Neural progenitor cell (in vitro differentiated cells): ENCODE measurements around the gene GRIK2. TPM values are rescaled to one million over a fixed set of nuclear protein-coding genes. Genes with fewer than 3 reads are reported as not detected.

Source experiments
- DNase-seq: peaks from one replicate; pipeline ENCODE4 v3.0.0-alpha.2; 2016; ENCODE audit warnings: low spot score
- H2AFZ ChIP-seq: fragments of 200-600 bp; sonication (generic); replicated peaks from 2 replicates; pipeline ENCODE4 v1.6.1; 2016; ENCODE audit warnings: antibody characterized with exemption
- H3F3A ChIP-seq: fragments of 200-600 bp; sonication (generic); 2 replicates; pipeline ENCODE4 v1.6.1; 2016; ENCODE audit warnings: antibody characterized with exemption, low read depth
- H3K27ac ChIP-seq: fragments of 200-600 bp; sonication (generic); 2 replicates; pipeline ENCODE4 v1.5.1; 2016; ENCODE audit warnings: mild to moderate bottlenecking
- H3K27me3 ChIP-seq: fragments of 200-600 bp; sonication (generic); 2 replicates; pipeline ENCODE4 v1.6.1; 2016; ENCODE audit warnings: mild to moderate bottlenecking, moderate library complexity
- H3K36me3 ChIP-seq: fragments of 200-600 bp; sonication (generic); 2 replicates; pipeline ENCODE4 v1.5.1; 2016
- H3K4me1 ChIP-seq: fragments of 200-600 bp; sonication (generic); 2 replicates; pipeline ENCODE4 v1.6.1; 2016; ENCODE audit warnings: mixed run types
- H3K4me2 ChIP-seq: fragments of 200-600 bp; sonication (generic); 2 replicates; pipeline ENCODE4 v1.6.1; 2016
- H3K4me3 ChIP-seq: fragments of 200-600 bp; sonication (generic); 2 replicates; pipeline ENCODE4 v1.5.1; 2016
- H3K79me2 ChIP-seq: fragments of 200-600 bp; sonication (generic); 2 replicates; pipeline ENCODE4 v1.6.1; 2016; ENCODE audit warnings: low read depth
- H3K9ac ChIP-seq: fragments of 200-600 bp; sonication (generic); 2 replicates; pipeline ENCODE4 v1.6.1; 2016
- H3K9me3 ChIP-seq: fragments of 200-600 bp; sonication (generic); 2 replicates; pipeline ENCODE4 v1.5.1; 2016; ENCODE audit warnings: low read depth
- H4K20me1 ChIP-seq: fragments of 200-600 bp; sonication (generic); 2 replicates; pipeline ENCODE4 v1.6.1; 2016; ENCODE audit warnings: low read depth
- H3K27ac Mint-ChIP-seq: 3 replicates; pipeline ENCODE4 v1.8.0; 2021; ENCODE audit warnings: mixed read lengths
- H3K27me3 Mint-ChIP-seq: 2 replicates; pipeline ENCODE4 v1.8.0; 2022; ENCODE audit warnings: low read depth, mild to moderate bottlenecking, inconsistent platforms, moderate library complexity, mixed read lengths; ENCODE audit not compliant: insufficient read depth
- H3K36me3 Mint-ChIP-seq: 3 replicates; pipeline ENCODE4 v1.8.0; 2021; ENCODE audit warnings: mixed read lengths
- H3K4me1 Mint-ChIP-seq: 3 replicates; pipeline ENCODE4 v1.8.0; 2021; ENCODE audit warnings: mixed read lengths
- H3K4me3 Mint-ChIP-seq: 3 replicates; pipeline ENCODE4 v1.8.0; 2021; ENCODE audit warnings: mild to moderate bottlenecking, moderate library complexity, mixed read lengths
- H3K9me3 Mint-ChIP-seq: 3 replicates; pipeline ENCODE4 v1.8.0; 2020; ENCODE audit warnings: mixed read lengths
- CTCF ChIP-seq: fragments of 200-600 bp; sonication (generic); IDR thresholded peaks from 2 replicates; pipeline ENCODE4 v1.5.1; 2017; ENCODE audit warnings: antibody characterized with exemption, mild to moderate bottlenecking
- EZH2 ChIP-seq: fragments of 200-600 bp; sonication (generic); IDR thresholded peaks from 2 replicates; pipeline ENCODE4 v1.6.1; 2017; ENCODE audit warnings: antibody characterized with exemption, mild to moderate bottlenecking, moderate library complexity
- EZH2phosphoT487 ChIP-seq: fragments of 200-600 bp; sonication (generic); IDR thresholded peaks from 2 replicates; pipeline ENCODE4 v1.6.1; 2017; ENCODE audit warnings: antibody characterized with exemption
- total RNA-seq: library from RNA; depleted of rRNA; stranded (reverse); fragments of >200 nt; gene quantifications from 2 replicates; pipeline ENCODE4 v1.2.3, GENCODE V29; 2015; ENCODE audit warnings: low replicate concordance

Gene GRIK2
- total RNA-seq, 1 donor from 2014 or later = 0.88 TPM

GRCh38 chr6:101840100-101840499, 446.6 kb downstream of the GRIK2 start:
- no peaks in the 10 kb centered on the region for H3F3A ChIP-seq
- no peak overlapping the region for H2AFZ ChIP-seq
- no peaks in the 10 kb centered on the region for H3K36me3 ChIP-seq
- H3K27ac ChIP-seq = no peak overlapping the region
- no peaks in the 10 kb centered on the region for H3K4me1 ChIP-seq
- H3K9me3 ChIP-seq = no peaks in the 10 kb centered on the region
- Mint-ChIP-seq H3K4me1 (no peaks in the 10 kb centered on the region), H3K27ac (no peak overlapping the region), H3K36me3 (no peaks in the 10 kb centered on the region), H3K9me3 (no peaks in the 10 kb centered on the region), H3K4me3 (no peak overlapping the region), H3K27me3 (no peaks in the 10 kb centered on the region)
- H3K4me3 ChIP-seq = no peak overlapping the region
- no peaks in the 10 kb centered on the region for H3K79me2 ChIP-seq
- TF ChIP-seq EZH2 (no peak), EZH2phosphoT487 (no peak), CTCF (no peak)
- no peaks in the 10 kb centered on the region for H4K20me1 ChIP-seq
- H3K9ac ChIP-seq = no peak overlapping the region
- H3K27me3 ChIP-seq = no peaks in the 10 kb centered on the region
- no peak for DNase-seq
- no peak overlapping the region for H3K4me2 ChIP-seq

- Histone ChIP-seq H3F3A (no peaks in the 10 kb centered on the region), H3K79me2 (no peaks in the 10 kb centered on the region), H3K27ac (no peak overlapping the region), H3K36me3 (no peaks in the 10 kb centered on the region), H2AFZ (no peak overlapping the region), H3K27me3 (no peaks in the 10 kb centered on the region), H3K4me2 (no peak overlapping the region), H4K20me1 (no peaks in the 10 kb centered on the region), H3K9me3 (no peaks in the 10 kb centered on the region), H3K4me1 (peaks cover 21% of the 10 kb centered on the region), H3K9ac (no peak overlapping the region), H3K4me3 (no peak overlapping the region)
- H3K27me3 Mint-ChIP-seq = no peaks in the 10 kb centered on the region
- no peaks in the 10 kb centered on the region for H3K9me3 Mint-ChIP-seq
- no peaks in the 10 kb centered on the region for H3K36me3 Mint-ChIP-seq
- H3K4me3 Mint-ChIP-seq = no peak overlapping the region
- H3K27ac Mint-ChIP-seq = no peak overlapping the region
- no peaks in the 10 kb centered on the region for H3K4me1 Mint-ChIP-seq
- DNase-seq = no peak
- no peak for TF ChIP-seq EZH2phosphoT487
- TF ChIP-seq EZH2 = no peak
- no peak for TF ChIP-seq CTCF
Measured at GRCh38 chr6:101845172-101845571, 451.7 kb downstream of the GRIK2 start.

- Mint-ChIP-seq H3K4me1 (no peaks in the 10 kb centered on the region), H3K36me3 (no peaks in the 10 kb centered on the region), H3K4me3 (no peak overlapping the region), H3K27ac (no peak overlapping the region), H3K27me3 (no peaks in the 10 kb centered on the region), H3K9me3 (no peaks in the 10 kb centered on the region)
- TF ChIP-seq EZH2 (no peak), EZH2phosphoT487 (no peak), CTCF (no peak)
- no peak overlapping the region for H3K4me2 ChIP-seq
- no peak for DNase-seq
- no peaks in the 10 kb centered on the region for H3K9me3 ChIP-seq
- H3K27me3 ChIP-seq = no peaks in the 10 kb centered on the region
- no peak overlapping the region for H3K27ac ChIP-seq
- no peaks in the 10 kb centered on the region for H3K36me3 ChIP-seq
- H3K9ac ChIP-seq = no peak overlapping the region
- H2AFZ ChIP-seq = no peak overlapping the region
- H3K4me3 ChIP-seq = no peak overlapping the region
- H3F3A ChIP-seq = no peaks in the 10 kb centered on the region
- H3K79me2 ChIP-seq = no peaks in the 10 kb centered on the region
- H4K20me1 ChIP-seq = no peaks in the 10 kb centered on the region
- peaks cover 21% of the 10 kb centered on the region for H3K4me1 ChIP-seq
Measured at GRCh38 chr6:101845621-101846020, 452.1 kb downstream of the GRIK2 start.
